ENCODE measurements around the gene NAALADL2.

Gene NAALADL2

GRCh38 chr3:174884776-174885568 is 25.8 kb downstream of the NAALADL2 start:
- no peak overlapping the region for H3K27ac ChIP-seq (ENCODE audit: low read depth, low read length)
- no peaks in the 10 kb centered on the region for H3K9me3 ChIP-seq (ENCODE audit: control insufficient read depth, insufficient read depth, low read depth, low read length)
- no peaks in the 10 kb centered on the region for H3K27me3 ChIP-seq (ENCODE audit: control insufficient read depth, insufficient read depth, low read length)
- H3K36me3 ChIP-seq (ENCODE audit: control insufficient read depth, insufficient read depth, low read length) = no peaks in the 10 kb centered on the region
- no peak overlapping the region for H3K9ac ChIP-seq (ENCODE audit: low read length)
- H3K4me1 ChIP-seq (ENCODE audit: control insufficient read depth, insufficient read depth, low read length) = no peaks in the 10 kb centered on the region
- H3K4me3 ChIP-seq (ENCODE audit: low read depth, low read length) = no peak overlapping the region

GRCh38 chr3:174891524-174892203 is 32.5 kb downstream of the NAALADL2 start:
- no peaks in the 10 kb centered on the region for H3K27me3 ChIP-seq (ENCODE audit: control insufficient read depth, insufficient read depth, low read length)
- H3K9me3 ChIP-seq (ENCODE audit: control insufficient read depth, insufficient read depth, low read depth, low read length) = no peaks in the 10 kb centered on the region
- H3K27ac ChIP-seq (ENCODE audit: low read depth, low read length) = no peak overlapping the region
- no peaks in the 10 kb centered on the region for H3K4me1 ChIP-seq (ENCODE audit: control insufficient read depth, insufficient read depth, low read length)
- H3K9ac ChIP-seq (ENCODE audit: low read length) = no peak overlapping the region
- no peaks in the 10 kb centered on the region for H3K36me3 ChIP-seq (ENCODE audit: control insufficient read depth, insufficient read depth, low read length)
- no peak overlapping the region for H3K4me3 ChIP-seq (ENCODE audit: low read depth, low read length)

- no peak overlapping the region for H3K27ac ChIP-seq (ENCODE audit: low read depth, low read length)
- no peak overlapping the region for H3K4me3 ChIP-seq (ENCODE audit: low read depth, low read length)
- H3K27me3 ChIP-seq (ENCODE audit: control insufficient read depth, insufficient read depth, low read length) = no peaks in the 10 kb centered on the region
- H3K4me1 ChIP-seq (ENCODE audit: control insufficient read depth, insufficient read depth, low read length) = no peaks in the 10 kb centered on the region
- H3K9me3 ChIP-seq (ENCODE audit: control insufficient read depth, insufficient read depth, low read depth, low read length) = no peaks in the 10 kb centered on the region
- H3K9ac ChIP-seq (ENCODE audit: low read length) = no peak overlapping the region
- H3K36me3 ChIP-seq (ENCODE audit: control insufficient read depth, insufficient read depth, low read length) = no peaks in the 10 kb centered on the region
Measured at GRCh38 chr3:174907027-174907426, 47.9 kb downstream of the NAALADL2 start.

GRCh38 chr3:174907628-174908407 is 48.7 kb downstream of the NAALADL2 start:
- Histone ChIP-seq H3K27me3 (ENCODE audit: control insufficient read depth, insufficient read depth, low read length) (no peaks in the 10 kb centered on the region), H3K27ac (ENCODE audit: low read depth, low read length) (no peak overlapping the region)

GRCh38 chr3:174931473-174932353 is 72.6 kb downstream of the NAALADL2 start:
- Histone ChIP-seq H3K27me3 (ENCODE audit: control insufficient read depth, insufficient read depth, low read length) (no peaks in the 10 kb centered on the region), H3K9ac (ENCODE audit: low read length) (no peak overlapping the region), H3K9me3 (ENCODE audit: control insufficient read depth, insufficient read depth, low read depth, low read length) (no peaks in the 10 kb centered on the region), H3K4me3 (ENCODE audit: low read depth, low read length) (no peak overlapping the region), H3K27ac (ENCODE audit: low read depth, low read length) (no peak overlapping the region), H3K36me3 (ENCODE audit: control insufficient read depth, insufficient read depth, low read length) (no peaks in the 10 kb centered on the region), H3K4me1 (ENCODE audit: control insufficient read depth, insufficient read depth, low read length) (no peaks in the 10 kb centered on the region)

More at GRCh38 chr3:174907628-174908407, 48.7 kb downstream of the NAALADL2 start:
- Histone ChIP-seq H3K4me1 (ENCODE audit: control insufficient read depth, insufficient read depth, low read length) (no peaks in the 10 kb centered on the region), H3K9me3 (ENCODE audit: control insufficient read depth, insufficient read depth, low read depth, low read length) (no peaks in the 10 kb centered on the region), H3K4me3 (ENCODE audit: low read depth, low read length) (no peak overlapping the region), H3K9ac (ENCODE audit: low read length) (no peak overlapping the region), H3K36me3 (ENCODE audit: control insufficient read depth, insufficient read depth, low read length) (no peaks in the 10 kb centered on the region)

GRCh38 chr3:174936590-174936989 is 77.5 kb downstream of the NAALADL2 start:
- Histone ChIP-seq H3K9me3 (ENCODE audit: control insufficient read depth, insufficient read depth, low read depth, low read length) (no peaks in the 10 kb centered on the region; the same call in 1 of the 2 replicates), H3K27ac (ENCODE audit: low read depth, low read length) (no peak overlapping the region), H3K36me3 (ENCODE audit: control insufficient read depth, insufficient read depth, low read length) (no peaks in the 10 kb centered on the region), H3K9ac (ENCODE audit: low read length) (no peak overlapping the region), H3K27me3 (ENCODE audit: control insufficient read depth, insufficient read depth, low read length) (no peaks in the 10 kb centered on the region), H3K4me1 (ENCODE audit: control insufficient read depth, insufficient read depth, low read length) (no peaks in the 10 kb centered on the region), H3K4me3 (ENCODE audit: low read depth, low read length) (no peak overlapping the region)

- Histone ChIP-seq H3K36me3 (ENCODE audit: control insufficient read depth, insufficient read depth, low read length) (no peaks in the 10 kb centered on the region), H3K4me1 (ENCODE audit: control insufficient read depth, insufficient read depth, low read length) (no peaks in the 10 kb centered on the region; the same call in 1 of the 2 replicates), H3K4me3 (ENCODE audit: low read depth, low read length) (no peak overlapping the region), H3K9me3 (ENCODE audit: control insufficient read depth, insufficient read depth, low read depth, low read length) (peaks cover 6% of the 10 kb centered on the region; the same call in 1 of the 2 replicates), H3K27ac (ENCODE audit: low read depth, low read length) (no peak overlapping the region), H3K27me3 (ENCODE audit: control insufficient read depth, insufficient read depth, low read length) (no peaks in the 10 kb centered on the region), H3K9ac (ENCODE audit: low read length) (no peak overlapping the region)
Measured at GRCh38 chr3:174937478-174937877, 78.3 kb downstream of the NAALADL2 start.

- H3K27ac ChIP-seq (ENCODE audit: low read depth, low read length) = no peak overlapping the region
Measured at GRCh38 chr3:174938102-174938501, 79.0 kb downstream of the NAALADL2 start.

GRCh38 chr3:174940151-174940550 is 81.0 kb downstream of the NAALADL2 start:
- H3K36me3 ChIP-seq (ENCODE audit: control insufficient read depth, insufficient read depth, low read length) = no peaks in the 10 kb centered on the region
- H3K4me1 ChIP-seq (ENCODE audit: control insufficient read depth, insufficient read depth, low read length) = no peaks in the 10 kb centered on the region; the same call in 1 of the 2 replicates
- H3K9me3 ChIP-seq (ENCODE audit: control insufficient read depth, insufficient read depth, low read depth, low read length) = peaks cover 6% of the 10 kb centered on the region; the same call in 1 of the 2 replicates
- no peaks in the 10 kb centered on the region for H3K27me3 ChIP-seq (ENCODE audit: control insufficient read depth, insufficient read depth, low read length)
- no peak overlapping the region for H3K27ac ChIP-seq (ENCODE audit: low read depth, low read length)
- H3K4me3 ChIP-seq (ENCODE audit: low read depth, low read length) = no peak overlapping the region
- no peak overlapping the region for H3K9ac ChIP-seq (ENCODE audit: low read length)

More at GRCh38 chr3:174938102-174938501, 79.0 kb downstream of the NAALADL2 start:
- Histone ChIP-seq H3K4me1 (ENCODE audit: control insufficient read depth, insufficient read depth, low read length) (no peaks in the 10 kb centered on the region; the same call in 1 of the 2 replicates), H3K9ac (ENCODE audit: low read length) (no peak overlapping the region), H3K27me3 (ENCODE audit: control insufficient read depth, insufficient read depth, low read length) (no peaks in the 10 kb centered on the region), H3K9me3 (ENCODE audit: control insufficient read depth, insufficient read depth, low read depth, low read length) (peaks cover 6% of the 10 kb centered on the region; the same call in 1 of the 2 replicates), H3K4me3 (ENCODE audit: low read depth, low read length) (no peak overlapping the region), H3K36me3 (ENCODE audit: control insufficient read depth, insufficient read depth, low read length) (no peaks in the 10 kb centered on the region)

- no peak overlapping the region for H3K4me3 ChIP-seq (ENCODE audit: low read depth, low read length)
- no peaks in the 10 kb centered on the region; the same call in 1 of the 2 replicates for H3K4me1 ChIP-seq (ENCODE audit: control insufficient read depth, insufficient read depth, low read length)
- peaks cover 6% of the 10 kb centered on the region; the same call in 1 of the 2 replicates for H3K9me3 ChIP-seq (ENCODE audit: control insufficient read depth, insufficient read depth, low read depth, low read length)
- no peaks in the 10 kb centered on the region for H3K27me3 ChIP-seq (ENCODE audit: control insufficient read depth, insufficient read depth, low read length)
- no peaks in the 10 kb centered on the region for H3K36me3 ChIP-seq (ENCODE audit: control insufficient read depth, insufficient read depth, low read length)
- H3K9ac ChIP-seq (ENCODE audit: low read length) = no peak overlapping the region
- no peak overlapping the region for H3K27ac ChIP-seq (ENCODE audit: low read depth, low read length)
Measured at GRCh38 chr3:174945276-174945675, 86.1 kb downstream of the NAALADL2 start.

All from HUES6 (cell line).